Astrocyte (in vitro differentiated cells and primary cell): ENCODE measurements around the gene WIZ. TPM values are rescaled to one million over a fixed set of nuclear protein-coding genes. Genes with fewer than 3 reads are reported as not detected.

Experiments
- DNase-seq: peaks from one replicate; pipeline ENCODE4 v3.0.0-alpha.2; 2010; ENCODE audit warnings: low read depth
- FAIRE-seq: peaks from 2 replicates; lab custom pipeline; 2011; peaks lifted over from hg19 to GRCh38; lab: Jason Lieb, UNC
- H2AFZ ChIP-seq: 2 replicates; pipeline ENCODE4 v1.6.0; 2012; ENCODE audit warnings: low read depth, low read length, inconsistent platforms
- H3K27ac ChIP-seq: 2 replicates; pipeline ENCODE4 v1.5.1; 2011; ENCODE audit warnings: low read depth, low read length, inconsistent platforms
- H3K27me3 ChIP-seq: 2 replicates; pipeline ENCODE4 v1.6.0; 2011; ENCODE audit warnings: low read length, inconsistent platforms; ENCODE audit not compliant: insufficient read depth
- H3K36me3 ChIP-seq: 2 replicates; pipeline ENCODE4 v1.5.1; 2011; ENCODE audit warnings: low read length, inconsistent platforms; ENCODE audit not compliant: insufficient read depth
- H3K4me1 ChIP-seq: 2 replicates; pipeline ENCODE4 v1.5.1; 2011; ENCODE audit warnings: low read length, inconsistent platforms; ENCODE audit not compliant: insufficient read depth
- H3K4me2 ChIP-seq: 2 replicates; pipeline ENCODE4 v1.6.0; 2012; ENCODE audit warnings: low read length, inconsistent platforms
- H3K4me3 ChIP-seq: 2 replicates; pipeline ENCODE4 v1.5.1; 2011; ENCODE audit warnings: low read depth, mild to moderate bottlenecking, low read length, inconsistent platforms; ENCODE audit not compliant: insufficient read depth
- H3K79me2 ChIP-seq: 2 replicates; pipeline ENCODE4 v1.6.0; 2012; ENCODE audit warnings: mild to moderate bottlenecking, low read length, inconsistent platforms; ENCODE audit not compliant: insufficient read depth
- H3K9ac ChIP-seq: 2 replicates; pipeline ENCODE4 v1.6.0; 2012; ENCODE audit warnings: mild to moderate bottlenecking, low read length, inconsistent platforms
- H3K9me3 ChIP-seq: 2 replicates; pipeline ENCODE4 v1.5.1; 2012; ENCODE audit warnings: low read depth, mild to moderate bottlenecking, low read length, inconsistent platforms; ENCODE audit not compliant: insufficient read depth
- H4K20me1 ChIP-seq: 2 replicates; pipeline ENCODE4 v1.6.0; 2012; ENCODE audit warnings: low read length, inconsistent platforms; ENCODE audit not compliant: insufficient read depth
- H3K27ac Mint-ChIP-seq: one replicate; pipeline ENCODE4 v1.8.0; 2021; ENCODE audit warnings: mild to moderate bottlenecking, mixed read lengths; ENCODE audit not compliant: unreplicated experiment
- H3K27me3 Mint-ChIP-seq: one replicate; pipeline ENCODE4 v1.8.0; 2021; ENCODE audit warnings: low read depth, mixed read lengths; ENCODE audit not compliant: unreplicated experiment
- H3K36me3 Mint-ChIP-seq: one replicate; pipeline ENCODE4 v1.8.0; 2021; ENCODE audit warnings: low read depth, mixed read lengths; ENCODE audit not compliant: unreplicated experiment
- H3K4me1 Mint-ChIP-seq: one replicate; pipeline ENCODE4 v1.8.0; 2021; ENCODE audit warnings: low read depth, mixed read lengths; ENCODE audit not compliant: unreplicated experiment
- H3K4me3 Mint-ChIP-seq: one replicate; pipeline ENCODE4 v1.8.0; 2021; ENCODE audit warnings: mild to moderate bottlenecking, moderate library complexity, mixed read lengths; ENCODE audit not compliant: unreplicated experiment
- H3K9me3 Mint-ChIP-seq: one replicate; pipeline ENCODE4 v1.8.0; 2021; ENCODE audit warnings: mild to moderate bottlenecking, mixed read lengths; ENCODE audit not compliant: unreplicated experiment
- CTCF ChIP-seq: IDR thresholded peaks from 2 replicates; pipeline ENCODE4 v1.5.1; 2011; ENCODE audit warnings: low read depth, mild to moderate bottlenecking, inconsistent platforms, low read length, moderate library complexity; ENCODE audit not compliant: insufficient read depth
- EZH2 ChIP-seq: IDR thresholded peaks from 2 replicates; pipeline ENCODE4 v1.6.1; 2012; ENCODE audit warnings: mild to moderate bottlenecking, low read length, inconsistent platforms; ENCODE audit not compliant: insufficient read depth
- total RNA-seq: library from RNA; stranded (reverse); gene quantifications from 2 replicates; pipeline ENCODE4 v1.2.1, GENCODE V29; 2021

The WIZ gene
- total RNA-seq, 1 donor from 2014 or later = 43.8 TPM

- H3K9me3 Mint-ChIP-seq = no peaks in the 10 kb centered on the region
- peak within 1 kb of the TSS; percentile 79 for H2AFZ ChIP-seq
Observed at GRCh38 chr19:15418579-15419412, 31.0 kb downstream of the WIZ start, which contains the start of gene AKAP8L. TSS of gene AKAP8L (minus strand) at chr19:15418988. CDS start at chr19:15418923, 65 bp downstream.

GRCh38 chr19:15418231-15418578, 31.6 kb downstream of the WIZ start:
- no peaks in the 10 kb centered on the region for H3K27me3 Mint-ChIP-seq
- H3K4me1 Mint-ChIP-seq = peaks cover 10% of the 10 kb centered on the region
- H3K36me3 ChIP-seq = peaks cover 11% of the 10 kb centered on the region
- DNase-seq = no peak
- peaks cover 48% of the 10 kb centered on the region for H4K20me1 ChIP-seq
- peaks cover 3% of the 10 kb centered on the region for H3K9me3 ChIP-seq
- FAIRE-seq = no peak
- H3K4me1 ChIP-seq = peaks cover 13% of the 10 kb centered on the region
- H3K27me3 ChIP-seq = no peaks in the 10 kb centered on the region
- H3K9ac ChIP-seq = peak overlapping the region; percentile 93
- H3K4me2 ChIP-seq = peak overlapping the region; percentile 93
- H2AFZ ChIP-seq = peak overlapping the region; percentile 79
- H3K36me3 Mint-ChIP-seq = peaks cover 18% of the 10 kb centered on the region
- peaks cover 54% of the 10 kb centered on the region for H3K79me2 ChIP-seq
- no peaks in the 10 kb centered on the region for H3K9me3 Mint-ChIP-seq
- peak overlapping the region; percentile 91 for H3K4me3 ChIP-seq
- TF ChIP-seq EZH2 (no peak), CTCF (no peak)
- H3K27ac Mint-ChIP-seq = peak overlapping the region; percentile 99
- peak overlapping the region; percentile 92 for H3K4me3 Mint-ChIP-seq
- peak overlapping the region; percentile 86 for H3K27ac ChIP-seq

More at GRCh38 chr19:15418579-15419412, 31.0 kb downstream of the WIZ start, which contains the start of gene AKAP8L:
- H3K36me3 Mint-ChIP-seq = peaks cover 23% of the 10 kb centered on the region
- Histone ChIP-seq H3K79me2 (peaks cover 48% of the 10 kb centered on the region), H3K9ac (peak within 1 kb of the TSS; percentile 93), H3K9me3 (peaks cover 5% of the 10 kb centered on the region), H3K36me3 (peaks cover 17% of the 10 kb centered on the region), H3K4me1 (peaks cover 13% of the 10 kb centered on the region), H3K4me3 (peak within 1 kb of the TSS; percentile 91), H3K4me2 (peak within 1 kb of the TSS; percentile 93), H3K27me3 (no peaks in the 10 kb centered on the region), H4K20me1 (peaks cover 42% of the 10 kb centered on the region), H3K27ac (peak within 1 kb of the TSS; percentile 86)
- peak within 1 kb of the TSS; percentile 99 for H3K27ac Mint-ChIP-seq
- peak within 1 kb of the TSS; percentile 92 for H3K4me3 Mint-ChIP-seq
- FAIRE-seq (peak; percentile 34), DNase-seq (peak; percentile 99)
- peaks cover 8% of the 10 kb centered on the region for H3K4me1 Mint-ChIP-seq
- TF ChIP-seq EZH2 = no peak
- TF ChIP-seq CTCF = peak; percentile 44
- H3K27me3 Mint-ChIP-seq = no peaks in the 10 kb centered on the region
